Osteoblast (primary cell): ENCODE measurements around the gene PRSS38. TPM values are rescaled to one million over a fixed set of nuclear protein-coding genes. Genes with fewer than 3 reads are reported as not detected.
A peak's percentile ranks its signal among the peaks of the same experiment; 100 is the strongest.
"Not testable (repeated sequence)": the region's sequence is repeated elsewhere in the genome, so short reads cannot be mapped to it uniquely, and the experiment has no call there.

Experiments
- DNase-seq: peaks from one replicate; pipeline ENCODE4 v3.0.0; 2011; ENCODE audit warnings: low spot score, mixed read lengths; ENCODE audit not compliant: insufficient read length; ENCODE audit errors: missing footprints
- H2AFZ ChIP-seq: 2 replicates; pipeline ENCODE4 v1.6.0; 2011; ENCODE audit warnings: mild to moderate bottlenecking, low read length
- H3K27ac ChIP-seq: 2 replicates; pipeline ENCODE4 v1.5.1; 2011; ENCODE audit warnings: mild to moderate bottlenecking, low read depth, low read length, moderate library complexity
- H3K27me3 ChIP-seq: 2 replicates; pipeline ENCODE4 v1.6.0; 2012; ENCODE audit warnings: mild to moderate bottlenecking, control low read depth, inconsistent platforms, low read length, moderate library complexity; ENCODE audit not compliant: insufficient read depth
- H3K36me3 ChIP-seq: 2 replicates; pipeline ENCODE4 v1.5.1; 2011; ENCODE audit warnings: mild to moderate bottlenecking, low read length, control low read depth, moderate library complexity; ENCODE audit not compliant: insufficient read depth
- H3K4me1 ChIP-seq: 2 replicates; pipeline ENCODE4 v1.5.1; 2011; ENCODE audit warnings: mild to moderate bottlenecking, low read length, control low read depth, moderate library complexity; ENCODE audit not compliant: insufficient read depth
- H3K4me2 ChIP-seq: 2 replicates; pipeline ENCODE4 v1.6.0; 2011; ENCODE audit warnings: mild to moderate bottlenecking, low read length; ENCODE audit not compliant: insufficient read depth
- H3K4me3 ChIP-seq: fragments of 200-600 bp; sonication (generic); 3 replicates; pipeline ENCODE4 v1.5.1; 2012; ENCODE audit warnings: mild to moderate bottlenecking, low read length, inconsistent platforms; ENCODE audit not compliant: insufficient read depth
- H3K79me2 ChIP-seq: 2 replicates; pipeline ENCODE4 v1.6.0; 2012; ENCODE audit warnings: mild to moderate bottlenecking, low read length, control low read depth, inconsistent platforms; ENCODE audit not compliant: insufficient read depth
- H3K9me3 ChIP-seq: 2 replicates; pipeline ENCODE4 v1.5.1; 2011; ENCODE audit warnings: low read depth, low read length, control low read depth
- H4K20me1 ChIP-seq: 2 replicates; pipeline ENCODE4 v1.6.0; 2012; ENCODE audit warnings: mild to moderate bottlenecking, low read length, control low read depth; ENCODE audit not compliant: insufficient read depth
- CTCF ChIP-seq: IDR thresholded peaks from 2 replicates; pipeline ENCODE4 v1.5.1; 2011; ENCODE audit warnings: mild to moderate bottlenecking, low read depth, low read length, moderate library complexity; ENCODE audit errors: extremely low read depth
- total RNA-seq: library from RNA; depleted of rRNA; stranded (reverse); fragments of >200 nt; gene quantifications from 2 replicates; pipeline ENCODE4 v1.2.3, GENCODE V29; 2012

PRSS38 gene
- total RNA-seq, 1 donor, result not detected

GRCh38 chr1:227845519-227845918 is 30.0 kb downstream of the PRSS38 start:
- no peak overlapping the region for H2AFZ ChIP-seq
- no peak overlapping the region for H3K4me3 ChIP-seq
- no peaks in the 10 kb centered on the region for H3K36me3 ChIP-seq
- no peaks in the 10 kb centered on the region for H3K79me2 ChIP-seq
- H3K27me3 ChIP-seq, result no peaks in the 10 kb centered on the region
- H3K27ac ChIP-seq, result no peak overlapping the region
- H3K4me2 ChIP-seq, result no peak overlapping the region
- DNase-seq, result peak; percentile 66
- H3K9me3 ChIP-seq, result no peaks in the 10 kb centered on the region
- H4K20me1 ChIP-seq, result no peaks in the 10 kb centered on the region
- TF ChIP-seq CTCF, result no peak
- no peaks in the 10 kb centered on the region for H3K4me1 ChIP-seq

DNA sequence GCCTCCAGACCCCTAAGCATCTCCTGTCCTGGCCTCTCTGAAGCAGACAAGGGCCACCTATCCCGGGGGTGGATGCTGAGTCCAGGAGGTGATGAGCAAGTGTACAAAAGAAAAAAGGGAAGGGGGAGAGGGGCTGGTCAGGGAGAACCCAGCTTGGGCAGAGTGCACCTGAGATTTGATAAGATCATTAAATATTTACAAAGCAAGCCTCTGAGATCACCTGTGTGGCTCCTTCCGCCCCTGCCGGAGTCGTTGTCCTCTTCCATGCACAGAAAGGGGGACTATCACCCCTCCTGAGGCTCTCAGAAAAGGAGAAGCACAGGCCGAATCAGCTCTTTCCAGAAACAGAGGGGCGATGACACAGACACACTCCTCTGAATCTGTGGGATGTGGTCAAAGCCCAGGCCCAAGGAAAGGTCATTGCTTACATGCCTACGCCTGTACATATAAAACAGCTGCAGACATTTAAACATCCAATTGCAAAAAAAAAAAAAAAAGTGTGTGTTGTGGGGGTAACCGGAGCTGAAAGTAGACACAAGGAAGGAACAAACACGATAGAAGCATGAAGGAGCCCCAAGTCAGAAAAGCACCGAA is 30.9 kb downstream of the PRSS38 start:
- Histone ChIP-seq H2AFZ (no peak overlapping the region), H3K4me2 (no peak overlapping the region), H3K4me3 (no peak overlapping the region), H3K79me2 (no peaks in the 10 kb centered on the region), H4K20me1 (no peaks in the 10 kb centered on the region), H3K36me3 (no peaks in the 10 kb centered on the region), H3K27me3 (no peaks in the 10 kb centered on the region), H3K4me1 (no peaks in the 10 kb centered on the region), H3K27ac (no peak overlapping the region), H3K9me3 (no peaks in the 10 kb centered on the region)
- no peak for TF ChIP-seq CTCF
- DNase-seq, result no peak

DNA sequence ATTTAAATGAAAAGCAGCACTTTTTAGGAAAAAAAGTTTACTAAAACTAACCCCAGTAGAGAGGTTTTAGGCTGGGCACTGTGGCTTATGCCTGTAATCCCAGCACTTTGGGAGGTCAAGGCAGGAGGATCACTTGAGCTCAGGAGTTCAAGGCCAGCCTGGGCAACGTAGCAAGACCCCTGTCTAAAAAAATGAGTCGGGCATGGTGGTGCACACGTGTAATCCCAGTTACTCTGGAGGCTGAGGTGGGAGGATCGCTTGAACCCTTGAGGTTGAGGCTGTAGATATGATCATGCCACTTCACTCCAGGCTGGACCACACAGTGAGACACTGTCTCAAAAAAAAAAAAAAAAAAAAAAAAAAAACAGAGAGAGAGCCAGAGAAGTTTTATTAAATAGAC is 31.6 kb downstream of the PRSS38 start:
- not testable (repeated sequence) for H3K36me3 ChIP-seq, H3K9me3 ChIP-seq, H4K20me1 ChIP-seq, H3K79me2 ChIP-seq, DNase-seq, H2AFZ ChIP-seq, H3K27ac ChIP-seq, H3K4me1 ChIP-seq, H3K27me3 ChIP-seq, H3K4me2 ChIP-seq, H3K4me3 ChIP-seq

GRCh38 chr1:227848430-227848932 is 33.0 kb downstream of the PRSS38 start:
- H3K9me3 ChIP-seq, result no peaks in the 10 kb centered on the region
- H3K4me1 ChIP-seq, result no peaks in the 10 kb centered on the region
- H2AFZ ChIP-seq, result no peak overlapping the region
- DNase-seq, result no peak
- H3K4me2 ChIP-seq, result no peak overlapping the region
- no peak overlapping the region for H3K4me3 ChIP-seq
- no peaks in the 10 kb centered on the region for H4K20me1 ChIP-seq
- no peaks in the 10 kb centered on the region for H3K36me3 ChIP-seq
- no peaks in the 10 kb centered on the region for H3K79me2 ChIP-seq
- H3K27ac ChIP-seq, result no peak overlapping the region
- no peak for TF ChIP-seq CTCF
- no peaks in the 10 kb centered on the region for H3K27me3 ChIP-seq
